GM23338 (cell line): ENCODE results near the gene SNX10. TPM values are rescaled to one million over a fixed set of nuclear protein-coding genes. Genes with fewer than 3 reads are reported as not detected.
A peak's percentile ranks its signal among the peaks of the same experiment; 100 is the strongest.

ENCODE experiments used
- ATAC-seq: fragments of 200-7000 bp; cut with Tn5 transposase; 3 replicates; pipeline ENCODE4 v1.9.1; 2020
- DNase-seq: peaks from one replicate; pipeline ENCODE4 v3.0.0-alpha.2; 2015; ENCODE audit warnings: low spot score
- H2AFZ ChIP-seq: fragments of 200-600 bp; sonication (generic); 2 replicates; pipeline ENCODE4 v1.8.0; 2016; ENCODE audit warnings: antibody characterized with exemption, mild to moderate bottlenecking, moderate library complexity
- H3F3A ChIP-seq: fragments of 200-600 bp; sonication (generic); replicated peaks from 2 replicates; pipeline ENCODE4 v1.8.0; 2017; ENCODE audit warnings: antibody characterized with exemption, mixed run types, low read depth
- H3K27ac ChIP-seq: fragments of 200-600 bp; sonication (generic); 2 replicates; pipeline ENCODE4 v1.6.1; 2016; ENCODE audit warnings: low read depth
- H3K27me3 ChIP-seq: fragments of 200-600 bp; sonication (generic); 2 replicates; pipeline ENCODE4 v1.8.0; 2016; ENCODE audit warnings: mild to moderate bottlenecking, mixed run types, moderate library complexity; ENCODE audit not compliant: insufficient read depth
- H3K36me3 ChIP-seq: fragments of 200-600 bp; sonication (generic); 2 replicates; pipeline ENCODE4 v1.8.0; 2016; ENCODE audit warnings: mild to moderate bottlenecking; ENCODE audit not compliant: insufficient read depth
- H3K4me1 ChIP-seq: fragments of 200-600 bp; sonication (generic); 2 replicates; pipeline ENCODE4 v1.8.0; 2016; ENCODE audit warnings: mild to moderate bottlenecking, moderate library complexity; ENCODE audit not compliant: insufficient read depth
- H3K4me2 ChIP-seq: fragments of 200-600 bp; sonication (generic); 2 replicates; pipeline ENCODE4 v1.7.1; 2017; ENCODE audit warnings: mixed run types
- H3K4me3 ChIP-seq: fragments of 200-600 bp; sonication (generic); 2 replicates; pipeline ENCODE4 v1.6.1; 2016; ENCODE audit warnings: mixed run types
- H3K79me2 ChIP-seq: fragments of 200-600 bp; sonication (generic); replicated peaks from 2 replicates; pipeline ENCODE4 v1.8.0; 2017; ENCODE audit warnings: mild to moderate bottlenecking; ENCODE audit not compliant: insufficient read depth
- H3K9me2 ChIP-seq: fragments of 200-600 bp; sonication (generic); 2 replicates; pipeline ENCODE4 v1.8.0; 2017; ENCODE audit not compliant: insufficient read depth
- H4K20me1 ChIP-seq: fragments of 200-600 bp; sonication (generic); replicated peaks from 2 replicates; pipeline ENCODE4 v1.8.0; 2017; ENCODE audit warnings: mild to moderate bottlenecking; ENCODE audit not compliant: insufficient read depth
- H3K27ac Mint-ChIP-seq: 2 replicates; pipeline ENCODE4 v1.8.0; 2020; ENCODE audit warnings: inconsistent platforms, mild to moderate bottlenecking, moderate library complexity, mixed read lengths
- H3K27me3 Mint-ChIP-seq: 3 replicates; pipeline ENCODE4 v1.8.0; 2022; ENCODE audit warnings: low read depth, mild to moderate bottlenecking, moderate library complexity, mixed read lengths, inconsistent platforms; ENCODE audit not compliant: insufficient read depth, poor library complexity
- H3K36me3 Mint-ChIP-seq: 3 replicates; pipeline ENCODE4 v1.8.0; 2021; ENCODE audit warnings: low read depth, mild to moderate bottlenecking, inconsistent platforms, moderate library complexity, mixed read lengths
- H3K4me1 Mint-ChIP-seq: 3 replicates; pipeline ENCODE4 v1.8.0; 2020; ENCODE audit warnings: mild to moderate bottlenecking, inconsistent platforms, mixed read lengths
- H3K4me3 Mint-ChIP-seq: 3 replicates; pipeline ENCODE4 v1.8.0; 2021; ENCODE audit warnings: moderate library complexity, mild to moderate bottlenecking, inconsistent platforms, mixed read lengths
- H3K9me3 Mint-ChIP-seq: 3 replicates; pipeline ENCODE4 v1.8.0; 2020; ENCODE audit warnings: moderate library complexity, mild to moderate bottlenecking, inconsistent platforms, mixed read lengths
- CREB1 ChIP-seq: fragments of 250-450 bp; sonication (Bioruptor Pico); IDR thresholded peaks from 2 replicates; pipeline ENCODE4 v1.5.0; 2020; ENCODE audit warnings: low read depth, mild to moderate bottlenecking, moderate library complexity
- EZH2phosphoT487 ChIP-seq: fragments of 200-600 bp; sonication (generic); IDR thresholded peaks from one replicate; pipeline ENCODE4 v1.8.1; 2018; ENCODE audit warnings: antibody characterized with exemption; ENCODE audit not compliant: unreplicated experiment
- JUNB ChIP-seq: IDR thresholded peaks from one replicate; pipeline ENCODE4 v1.6.1; 2016; ENCODE audit warnings: antibody characterized with exemption; ENCODE audit not compliant: unreplicated experiment
- REST ChIP-seq: IDR thresholded peaks from one replicate; pipeline ENCODE4 v1.6.1; 2018; ENCODE audit warnings: antibody characterized with exemption; ENCODE audit not compliant: unreplicated experiment
- ZNF114 ChIP-seq: fragments of 250-450 bp; sonication (Bioruptor Pico); IDR thresholded peaks from 2 replicates; pipeline ENCODE4 v1.5.0; 2020; ENCODE audit warnings: mild to moderate bottlenecking, moderate library complexity
- ZNF462 ChIP-seq: fragments of 250-450 bp; sonication (Bioruptor Pico); IDR thresholded peaks from 2 replicates; pipeline ENCODE4 v1.5.0; 2020; ENCODE audit warnings: mild to moderate bottlenecking, moderate library complexity
- polyA plus RNA-seq: library from polyadenylated mRNA; unstranded; fragments of >200 nt; fragmentation: Nextera tagmentation; extraction: Ambion mirVana; gene quantifications from 2 replicates; pipeline ENCODE4 v1.2.1, GENCODE V29; 2016
- total RNA-seq: library from RNA; depleted of rRNA; stranded (reverse); fragments of >200 nt; shearing (Covaris generic); gene quantifications from 2 replicates; pipeline ENCODE4 v1.2.3, GENCODE V29; 2014

Gene SNX10
- total and polyA plus RNA-seq, 2 experiments from 2014 or later = 15.8 to 17.8 TPM

- TF ChIP-seq ZNF462 (no peak), JUNB (no peak), EZH2phosphoT487 (no peak), CREB1 (CRISPR knock-in tag) (no peak), REST (no peak)
Observed at GRCh38 chr7:26388256-26388655, 96.6 kb downstream of the SNX10 start (continued).

- Histone ChIP-seq H3F3A (no peaks in the 10 kb centered on the region), H3K36me3 (no peaks in the 10 kb centered on the region), H4K20me1 (no peaks in the 10 kb centered on the region), H3K79me2 (no peaks in the 10 kb centered on the region), H3K27ac (no peak overlapping the region), H3K9me2 (no peaks in the 10 kb centered on the region), H3K4me3 (no peak overlapping the region), H2AFZ (no peak overlapping the region), H3K4me1 (no peaks in the 10 kb centered on the region; the same call in 1 of the 2 replicates), H3K27me3 (no peaks in the 10 kb centered on the region), H3K4me2 (no peak overlapping the region)
- peaks cover 17% of the 10 kb centered on the region for H3K4me1 Mint-ChIP-seq
- no peaks in the 10 kb centered on the region for H3K9me3 Mint-ChIP-seq
- no peak overlapping the region for H3K27ac Mint-ChIP-seq
- H3K27me3 Mint-ChIP-seq = peaks cover 2% of the 10 kb centered on the region
- no peak overlapping the region for H3K4me3 Mint-ChIP-seq
- DNase-seq = peak; percentile 38
- no peaks in the 10 kb centered on the region for H3K36me3 Mint-ChIP-seq
- no peak for ATAC-seq
- no peak for TF ChIP-seq ZNF114 (CRISPR knock-in tag)
- no peak for TF ChIP-seq EZH2phosphoT487
- TF ChIP-seq ZNF462 = no peak
- no peak for TF ChIP-seq JUNB
Observed at GRCh38 chr7:26390016-26390415, 98.4 kb downstream of the SNX10 start.
